H9 (cell line): ENCODE results near the gene DCDC2. TPM values are rescaled to one million over a fixed set of nuclear protein-coding genes. Genes with fewer than 3 reads are reported as not detected.

Experiments
- DNase-seq: peaks from one replicate; pipeline ENCODE4 v3.0.0-alpha.2; 2017
- H2AFZ ChIP-seq: one replicate; pipeline ENCODE4 v1.6.1; 2013; ENCODE audit warnings: mild to moderate bottlenecking, low read length, control low read depth, moderate library complexity
- H2AK5ac ChIP-seq: 2 replicates; pipeline ENCODE4 v1.6.1; 2013; ENCODE audit warnings: low read length, control low read depth, mixed read lengths; ENCODE audit not compliant: insufficient read length
- H2BK120ac ChIP-seq: one replicate; pipeline ENCODE4 v1.6.1; 2013; ENCODE audit warnings: low read depth, mild to moderate bottlenecking, low read length, control low read depth, inconsistent platforms; ENCODE audit not compliant: poor library complexity, severe bottlenecking
- H2BK12ac ChIP-seq: 2 replicates; pipeline ENCODE4 v1.6.1; 2013; ENCODE audit warnings: low read length, control low read depth, mixed read lengths, low read depth; ENCODE audit not compliant: insufficient read length
- H2BK15ac ChIP-seq: 2 replicates; pipeline ENCODE4 v1.6.1; 2013; ENCODE audit warnings: low read depth, low read length, control low read depth
- H2BK20ac ChIP-seq: one replicate; pipeline ENCODE4 v1.6.1; 2013; ENCODE audit warnings: low read depth, mild to moderate bottlenecking, low read length, control low read depth, inconsistent platforms; ENCODE audit not compliant: poor library complexity, severe bottlenecking
- H2BK5ac ChIP-seq: 2 replicates; pipeline ENCODE4 v1.6.1; 2013; ENCODE audit warnings: low read length, control low read depth, mixed read lengths; ENCODE audit not compliant: insufficient read length
- H3K14ac ChIP-seq: 2 replicates; pipeline ENCODE4 v1.6.1; 2013; ENCODE audit warnings: low read length, control low read depth; ENCODE audit not compliant: insufficient read depth
- H3K18ac ChIP-seq: 2 replicates; pipeline ENCODE4 v1.6.1; 2013; ENCODE audit warnings: low read depth, mild to moderate bottlenecking, mixed read lengths, low read length, control low read depth; ENCODE audit not compliant: insufficient read length
- H3K23ac ChIP-seq: 2 replicates; pipeline ENCODE4 v1.6.1; 2013; ENCODE audit warnings: low read length, control low read depth, mixed read lengths, low read depth; ENCODE audit not compliant: insufficient read length
- H3K23me2 ChIP-seq: 2 replicates; pipeline ENCODE4 v1.6.1; 2013; ENCODE audit warnings: low read depth, mild to moderate bottlenecking, mixed read lengths, low read length, control low read depth; ENCODE audit not compliant: insufficient read length, poor library complexity, severe bottlenecking
- H3K27ac ChIP-seq: 2 replicates; pipeline ENCODE4 v1.5.1; 2013; ENCODE audit warnings: low read length, control low read depth, mixed read lengths, low read depth; ENCODE audit not compliant: insufficient read length
- H3K27me3 ChIP-seq: 2 replicates; pipeline ENCODE4 v1.6.1; 2013; ENCODE audit warnings: low read length, control low read depth, inconsistent platforms; ENCODE audit not compliant: insufficient read depth
- H3K4ac ChIP-seq: 2 replicates; pipeline ENCODE4 v1.6.1; 2013; ENCODE audit warnings: low read depth, mild to moderate bottlenecking, control low read depth, inconsistent platforms, low read length, moderate library complexity
- H3K4me1 ChIP-seq: 2 replicates; pipeline ENCODE4 v1.6.1; 2013; ENCODE audit warnings: low read length, control low read depth, inconsistent platforms; ENCODE audit not compliant: insufficient read depth
- H3K4me2 ChIP-seq: 2 replicates; pipeline ENCODE4 v1.6.1; 2013; ENCODE audit warnings: low read length, control low read depth, mixed read lengths; ENCODE audit not compliant: insufficient read length, insufficient read depth
- H3K56ac ChIP-seq: 2 replicates; pipeline ENCODE4 v1.6.1; 2013; ENCODE audit warnings: low read depth, mild to moderate bottlenecking, mixed read lengths, low read length, control low read depth; ENCODE audit not compliant: insufficient read length
- H3K79me1 ChIP-seq: 2 replicates; pipeline ENCODE4 v1.6.1; 2013; ENCODE audit warnings: low read depth, mild to moderate bottlenecking, moderate library complexity, low read length, control low read depth, inconsistent platforms; ENCODE audit not compliant: insufficient read depth, poor library complexity, severe bottlenecking
- H3K79me2 ChIP-seq: 2 replicates; pipeline ENCODE4 v1.6.1; 2013; ENCODE audit warnings: low read length, control low read depth, inconsistent platforms; ENCODE audit not compliant: insufficient read depth
- H3K9ac ChIP-seq: 2 replicates; pipeline ENCODE4 v1.6.1; 2013; ENCODE audit warnings: low read length, control low read depth, mixed read lengths; ENCODE audit not compliant: insufficient read length; ENCODE audit errors: extremely low read depth
- H3K9me3 ChIP-seq: one replicate; pipeline ENCODE4 v1.6.1; 2013; ENCODE audit warnings: low read depth, low read length, inconsistent platforms; ENCODE audit not compliant: control insufficient read depth
- H3T11ph ChIP-seq: one replicate; pipeline ENCODE4 v1.6.1; 2013; ENCODE audit warnings: mild to moderate bottlenecking, low read length, control low read depth, inconsistent platforms
- H4K20me1 ChIP-seq: one replicate; pipeline ENCODE4 v1.6.1; 2013; ENCODE audit not compliant: control insufficient read depth, insufficient read length, insufficient read depth
- H4K5ac ChIP-seq: 2 replicates; pipeline ENCODE4 v1.6.1; 2013; ENCODE audit warnings: low read depth, mild to moderate bottlenecking, mixed read lengths, low read length, control low read depth; ENCODE audit not compliant: insufficient read length
- H4K8ac ChIP-seq: replicated peaks from 2 replicates; pipeline ENCODE4 v1.6.1; 2013; ENCODE audit warnings: low read length, control low read depth, mixed read lengths, low read depth; ENCODE audit not compliant: insufficient read length
- H4K91ac ChIP-seq: 2 replicates; pipeline ENCODE4 v1.6.1; 2013; ENCODE audit warnings: low read depth, mild to moderate bottlenecking, moderate library complexity, mixed read lengths, low read length, control low read depth; ENCODE audit not compliant: insufficient read length
- H3K27ac Mint-ChIP-seq, 3 experiments: 2 replicates in 2 of 3; 3 replicates in 1 of 3; pipeline ENCODE4 v1.8.0; 2020 to 2021; ENCODE audit warnings: mixed read lengths in 3 of 3, mild to moderate bottlenecking in 1 of 3, moderate library complexity in 1 of 3
- H3K27me3 Mint-ChIP-seq: 2 replicates; pipeline ENCODE4 v1.8.0; 2021; ENCODE audit warnings: low read depth, mild to moderate bottlenecking, moderate library complexity, mixed read lengths
- H3K36me3 Mint-ChIP-seq, 3 experiments: 2 replicates in 2 of 3; 3 replicates in 1 of 3; pipeline ENCODE4 v1.8.0; 2020 to 2021; ENCODE audit warnings: low read depth in 3 of 3, mixed read lengths in 3 of 3; ENCODE audit not compliant: insufficient read depth in 1 of 3
- H3K4me1 Mint-ChIP-seq, 2 experiments: 2 replicates each; pipeline ENCODE4 v1.8.0; 2020; ENCODE audit warnings: mixed read lengths in 2 of 2
- H3K4me3 Mint-ChIP-seq, 2 experiments: 2 replicates in 1 of 2; 3 replicates in 1 of 2; pipeline ENCODE4 v1.8.0; 2020 to 2021; ENCODE audit warnings: mild to moderate bottlenecking in 2 of 2, mixed read lengths in 2 of 2, moderate library complexity in 1 of 2
- H3K9me3 Mint-ChIP-seq, 2 experiments: 2 replicates in 1 of 2; 3 replicates in 1 of 2; pipeline ENCODE4 v1.8.0; 2020; ENCODE audit warnings: mild to moderate bottlenecking in 2 of 2, mixed read lengths in 2 of 2, moderate library complexity in 1 of 2
- CTCF ChIP-seq: fragments of 200-600 bp; sonication (generic); conservative IDR thresholded peaks from 3 replicates; pipeline ENCODE4 v1.8.0; 2021; ENCODE audit warnings: antibody characterized with exemption, mild to moderate bottlenecking
- WGBS: extraction: QIAGEN DNeasy Blood & Tissue Kit; methylation state at CpG from one replicate; pipeline ENCODE4 v1.1.7; 2013; ENCODE audit warnings: missing lambda C conversion rate, low lambda C conversion rate, mixed read lengths; ENCODE audit not compliant: insufficient read length; ENCODE audit errors: extremely low coverage; 5-methylcytosine and 5-hydroxymethylcytosine counted together
- total RNA-seq: library from RNA; stranded (reverse); gene quantifications from 2 replicates; pipeline ENCODE4 v1.2.1, GENCODE V29; 2021

DCDC2 gene
- total RNA-seq, 1 experiment from 2014 or later, result 0.59 TPM

- no peak for DNase-seq
Observed at GRCh38 chr6:24273096-24273870, 84.6 kb downstream of the DCDC2 start.

More at GRCh38 chr6:24273096-24273870, 84.6 kb downstream of the DCDC2 start:
- Histone ChIP-seq H3K9ac (no peak overlapping the region), H4K8ac (no peak overlapping the region), H3K9me3 (no peaks in the 10 kb centered on the region), H3K23ac (no peak overlapping the region), H2BK12ac (no peak overlapping the region), H3T11ph (no peak overlapping the region), H4K20me1 (no peaks in the 10 kb centered on the region), H2BK5ac (no peak overlapping the region), H2BK20ac (no peak overlapping the region), H3K18ac (no peak overlapping the region), H3K27ac (no peak overlapping the region), H3K4me2 (no peak overlapping the region), H2BK15ac (no peak overlapping the region), H2AK5ac (no peak overlapping the region), H2BK120ac (no peak overlapping the region), H3K4me1 (no peaks in the 10 kb centered on the region), H3K27me3 (no peaks in the 10 kb centered on the region), H3K79me1 (no peaks in the 10 kb centered on the region), H3K79me2 (no peaks in the 10 kb centered on the region), H3K23me2 (no peaks in the 10 kb centered on the region), H2AFZ (no peak overlapping the region), H4K5ac (no peak overlapping the region), H3K56ac (no peak overlapping the region), H3K14ac (no peak overlapping the region), H4K91ac (no peak overlapping the region), H3K4ac (no peak overlapping the region)
- Mint-ChIP-seq H3K4me1 (peaks cover 14% of the 10 kb centered on the region in 2 experiments), H3K36me3 (no peaks in the 10 kb centered on the region), H3K27me3 (no peaks in the 10 kb centered on the region), H3K4me3 (no peak overlapping the region), H3K27ac (no peak overlapping the region), H3K9me3 (no peaks in the 10 kb centered on the region)
- WGBS, result no CpG with 5 or more reads among the region's 7 CpGs
- TF ChIP-seq CTCF, result no peak
